ENCODE results near the gene RPL12.
"Not testable (repeated sequence)": the region's sequence is repeated elsewhere in the genome, so short reads cannot be mapped to it uniquely, and the experiment has no call there.

RPL12 gene

GRCh38 chr9:127473501-127473900 lies 22.3 kb upstream of the RPL12 start:
- in situ Hi-C loops (cut with MboI; ENCODE audit: low sequenced_read_pairs) = no loop called here

GRCh38 chr9:127470662-127471061 lies 19.5 kb upstream of the RPL12 start:
- in situ Hi-C loops (cut with MboI; ENCODE audit: low sequenced_read_pairs) = no loop called here

- in situ Hi-C loops (cut with MboI; ENCODE audit: low sequenced_read_pairs) = no loop called here
These were observed 16.4 kb upstream of the RPL12 start for GRCh38 chr9:127467621-127468020.

- in situ Hi-C loops (cut with MboI; ENCODE audit: low sequenced_read_pairs) = not testable (repeated sequence)
These were observed 15.3 kb upstream of the RPL12 start for GRCh38 chr9:127466407-127466917.

GRCh38 chr9:127463911-127464310 lies 12.7 kb upstream of the RPL12 start:
- in situ Hi-C loops (cut with MboI; ENCODE audit: low sequenced_read_pairs) = no loop called here

GRCh38 chr9:127463382-127463781 lies 12.2 kb upstream of the RPL12 start:
- in situ Hi-C loops (cut with MboI; ENCODE audit: low sequenced_read_pairs) = no loop called here

- in situ Hi-C loops (cut with MboI; ENCODE audit: low sequenced_read_pairs) = no loop called here
These were observed 7.7 kb upstream of the RPL12 start for GRCh38 chr9:127458921-127459320.

GRCh38 chr9:127457191-127457878 lies 6.1 kb upstream of the RPL12 start:
- in situ Hi-C loops (cut with MboI; ENCODE audit: low sequenced_read_pairs) = no loop called here

- in situ Hi-C loops (cut with MboI; ENCODE audit: low sequenced_read_pairs) = no loop called here
These were observed 4.3 kb upstream of the RPL12 start for GRCh38 chr9:127455324-127455992.

GRCh38 chr9:127452691-127453090 lies 1.5 kb upstream of the RPL12 start:
- in situ Hi-C loops (cut with MboI; ENCODE audit: low sequenced_read_pairs) = no loop called here

- in situ Hi-C loops (cut with MboI; ENCODE audit: low sequenced_read_pairs) = no loop called here
These were observed 851 bp upstream of the RPL12 start for GRCh38 chr9:127451858-127452656.

- in situ Hi-C loops (cut with MboI; ENCODE audit: low sequenced_read_pairs) = no loop called here
These were observed 327 bp upstream of the RPL12 start for GRCh38 chr9:127451608-127451857.

- in situ Hi-C loops (cut with MboI; ENCODE audit: low sequenced_read_pairs) = no loop called here
These were observed 904 bp downstream of the RPL12 start for GRCh38 chr9:127450243-127450760.

- in situ Hi-C loops (cut with MboI; ENCODE audit: low sequenced_read_pairs) = no loop called here
These were observed 1.8 kb downstream of the RPL12 start for GRCh38 chr9:127449332-127449966.

- in situ Hi-C loops (cut with MboI; ENCODE audit: low sequenced_read_pairs) = no loop called here
These were observed 2.9 kb downstream of the RPL12 start for GRCh38 chr9:127448112-127448805.

GRCh38 chr9:127447416-127448111 lies 3.6 kb downstream of the RPL12 start:
- in situ Hi-C loops (cut with MboI; ENCODE audit: low sequenced_read_pairs) = no loop called here

GRCh38 chr9:127446713-127447415 lies 4.3 kb downstream of the RPL12 start:
- in situ Hi-C loops (cut with MboI; ENCODE audit: low sequenced_read_pairs) = no loop called here

- in situ Hi-C loops (cut with MboI; ENCODE audit: low sequenced_read_pairs) = no loop called here
These were observed 5.1 kb downstream of the RPL12 start for GRCh38 chr9:127445851-127446712.

Measured in HL-60/S4 (cell line).